Measurements from ENCODE around the gene JARID2. TPM values are rescaled to one million over a fixed set of nuclear protein-coding genes. Genes with fewer than 3 reads are reported as not detected.

The JARID2 gene
- total RNA-seq, 1 experiment from 2014 or later = 23.6 TPM

DNA sequence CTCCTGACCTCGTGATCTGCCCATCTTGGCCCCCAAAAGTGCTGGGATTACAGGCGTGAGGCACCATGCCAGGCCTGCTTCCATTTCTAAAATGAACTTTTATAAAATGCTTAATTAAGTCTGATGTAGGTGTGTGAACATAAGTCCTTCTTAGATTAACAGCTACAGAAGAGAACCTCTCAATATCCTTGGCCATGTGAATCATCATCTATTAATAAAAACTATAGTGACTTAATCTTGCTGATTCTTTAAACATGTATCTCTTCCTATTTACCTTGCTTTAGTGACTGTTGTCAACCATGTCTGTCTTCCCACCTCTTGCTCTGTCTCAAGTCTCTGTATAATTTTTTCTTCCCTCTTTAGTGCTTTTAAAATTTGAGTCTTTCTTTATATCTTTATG lies 127.1 kb downstream of the JARID2 start:
- Histone ChIP-seq H3K27ac (ENCODE audit: low read depth, low read length) (no peak overlapping the region), H3K9me3 (ENCODE audit: control insufficient read depth in 1 of 2, insufficient read depth in 1 of 2, low read depth in 1 of 2, low read length in 2 of 2) (no peaks in the 10 kb centered on the region), H3K4me1 (ENCODE audit: control insufficient read depth in 1 of 2, insufficient read depth in 2 of 2, low read length in 2 of 2) (no peaks in the 10 kb centered on the region), H2AFZ (ENCODE audit: low read depth, low read length, poor library complexity, severe bottlenecking) (no peak overlapping the region), H3K4me2 (ENCODE audit: low read length) (no peak overlapping the region), H3K36me3 (ENCODE audit: control insufficient read depth in 1 of 2, insufficient read depth in 2 of 2, low read length in 2 of 2) (no peaks in the 10 kb centered on the region), H3K9me2 (ENCODE audit: insufficient read depth) (no peaks in the 10 kb centered on the region), H4K20me1 (ENCODE audit: insufficient read depth) (0 out of 2 replicates have a peak, but pooled peaks cover 4% of the 10 kb centered on the region), H3K9ac (ENCODE audit: low read length) (no peak overlapping the region), H3K4me3 (replicated peaks in 1 of 2; ENCODE audit: low read depth in 1 of 2, low read length in 2 of 2) (no peak overlapping the region), H3K79me2 (ENCODE audit: insufficient read depth, low read length) (peaks cover 77% of the 10 kb centered on the region), H3K27me3 (ENCODE audit: insufficient read depth, low read length) (no peaks in the 10 kb centered on the region)
- no peak for DNase-seq (ENCODE audit: low read depth, low spot score)
- no TSS peak for BruUV-seq (replicated peaks)
- intact Hi-C loops (cut with micrococcal nuclease) = no loop called here
- ChIA-PET POLR2A (no interaction called here), RAD21 (ENCODE audit: low non-redundant PET in 1 of 2, low total read pairs in 2 of 2, uncharacterized antibody in 2 of 2, unreplicated experiment in 2 of 2) (no interaction called here), CTCF (no interaction called here)
- no peak for TF ChIP-seq ZFX (IDR thresholded peaks at IDR 0.05)
- no peak for TF ChIP-seq FOSL1 (IDR thresholded peaks at IDR 0.05; ENCODE audit: low read depth)
- TF ChIP-seq SRF (IDR thresholded peaks at IDR 0.05; ENCODE audit: low read depth) = no peak
- no peak for TF ChIP-seq EZH2 (IDR thresholded peaks at IDR 0.05)
- TF ChIP-seq, protein P1, sequence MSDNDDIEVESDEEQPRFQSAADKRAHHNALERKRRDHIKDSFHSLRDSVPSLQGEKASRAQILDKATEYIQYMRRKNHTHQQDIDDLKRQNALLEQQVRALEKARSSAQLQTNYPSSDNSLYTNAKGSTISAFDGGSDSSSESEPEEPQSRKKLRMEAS (IDR thresholded peaks at IDR 0.05) = no peak
- TF ChIP-seq, protein P2, sequence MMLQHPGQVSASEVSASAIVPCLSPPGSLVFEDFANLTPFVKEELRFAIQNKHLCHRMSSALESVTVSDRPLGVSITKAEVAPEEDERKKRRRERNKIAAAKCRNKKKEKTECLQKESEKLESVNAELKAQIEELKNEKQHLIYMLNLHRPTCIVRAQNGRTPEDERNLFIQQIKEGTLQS (IDR thresholded peaks at IDR 0.05) = no peak
- TF ChIP-seq EGR1 (IDR thresholded peaks at IDR 0.05; ENCODE audit: low read depth) = no peak
- TF ChIP-seq YY1 (IDR thresholded peaks at IDR 0.05; ENCODE audit: extremely low read depth, insufficient replicate concordance, low read depth, low read length) = no peak
- TF ChIP-seq POLR2A (IDR thresholded peaks at IDR 0.05; ENCODE audit: borderline replicate concordance, extremely low read depth, insufficient read depth, insufficient read length) = no peak
- TF ChIP-seq, protein P3, sequence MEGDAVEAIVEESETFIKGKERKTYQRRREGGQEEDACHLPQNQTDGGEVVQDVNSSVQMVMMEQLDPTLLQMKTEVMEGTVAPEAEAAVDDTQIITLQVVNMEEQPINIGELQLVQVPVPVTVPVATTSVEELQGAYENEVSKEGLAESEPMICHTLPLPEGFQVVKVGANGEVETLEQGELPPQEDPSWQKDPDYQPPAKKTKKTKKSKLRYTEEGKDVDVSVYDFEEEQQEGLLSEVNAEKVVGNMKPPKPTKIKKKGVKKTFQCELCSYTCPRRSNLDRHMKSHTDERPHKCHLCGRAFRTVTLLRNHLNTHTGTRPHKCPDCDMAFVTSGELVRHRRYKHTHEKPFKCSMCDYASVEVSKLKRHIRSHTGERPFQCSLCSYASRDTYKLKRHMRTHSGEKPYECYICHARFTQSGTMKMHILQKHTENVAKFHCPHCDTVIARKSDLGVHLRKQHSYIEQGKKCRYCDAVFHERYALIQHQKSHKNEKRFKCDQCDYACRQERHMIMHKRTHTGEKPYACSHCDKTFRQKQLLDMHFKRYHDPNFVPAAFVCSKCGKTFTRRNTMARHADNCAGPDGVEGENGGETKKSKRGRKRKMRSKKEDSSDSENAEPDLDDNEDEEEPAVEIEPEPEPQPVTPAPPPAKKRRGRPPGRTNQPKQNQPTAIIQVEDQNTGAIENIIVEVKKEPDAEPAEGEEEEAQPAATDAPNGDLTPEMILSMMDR (IDR thresholded peaks at IDR 0.05 in 2 of 3, conservative IDR thresholded peaks at IDR 0.05 in 1 of 3; ENCODE audit: borderline replicate concordance in 1 of 3, insufficient read depth in 1 of 3, low read depth in 2 of 3, low read length in 2 of 3) = no peak
- ATAC-seq = no peak
